ENCODE measurements around the gene CMBL.
"Not testable (repeated sequence)": the region's sequence is repeated elsewhere in the genome, so short reads cannot be mapped to it uniquely, and the experiment has no call there.

Gene CMBL

GRCh38 chr5:10289353-10289752 lies 18.3 kb downstream of the CMBL start:
- peak in 1 of 10 donors; percentile 24 for DNase-seq
- intact Hi-C loops (cut with DNase I) = loop anchor here (10.0 kb wide), 2 partner anchors 65 to 335 kb away; partner anchors contain the start of gene MARCHF6

- intact Hi-C loops (cut with DNase I) = loop anchor here (10.0 kb wide), 2 partner anchors 66 to 336 kb away; partner anchors contain the start of gene MARCHF6
Observed at GRCh38 chr5:10288592-10289219, 19.0 kb downstream of the CMBL start.

GRCh38 chr5:10286862-10287227 lies 20.9 kb downstream of the CMBL start:
- peak in 5 of 10 donors; percentile 37 to 91 (median 48) for DNase-seq
- intact Hi-C loops (cut with DNase I) = loop anchor here (10.0 kb wide), 2 partner anchors 68 to 338 kb away; partner anchors contain the start of gene MARCHF6

More at GRCh38 chr5:10288592-10289219, 19.0 kb downstream of the CMBL start:
- peak in 7 of 10 donors; percentile 14 to 85 (median 42) for DNase-seq

GRCh38 chr5:10286162-10286861 lies 21.4 kb downstream of the CMBL start:
- peak in 8 of 10 donors; percentile 41 to 93 (median 62) for DNase-seq
- intact Hi-C loops (cut with DNase I) = loop anchor here (10.0 kb wide), 2 partner anchors 68 to 338 kb away; partner anchors contain the start of gene MARCHF6

- DNase-seq = peak in 1 of 10 donors; percentile 59
- intact Hi-C loops (cut with DNase I) = loop anchor here (10.0 kb wide), 2 partner anchors 69 to 339 kb away; partner anchors contain the start of gene MARCHF6
Observed at GRCh38 chr5:10285362-10285761, 22.3 kb downstream of the CMBL start.

GRCh38 chr5:10283927-10284635 lies 23.6 kb downstream of the CMBL start:
- peak; percentile 77 to 98 (median 92) for DNase-seq
- intact Hi-C loops (cut with DNase I) = loop anchor here (1.0 to 10.0 kb wide), 3 partner anchors 71 to 341 kb away; partner anchors contain the start of gene MARCHF6

- intact Hi-C loops (cut with DNase I) = loop anchor here (10.0 kb wide), 2 partner anchors 75 to 345 kb away; partner anchors contain the start of gene MARCHF6
- peak in 1 of 10 donors; percentile 11 for DNase-seq
Observed at GRCh38 chr5:10279925-10280720, 27.6 kb downstream of the CMBL start.

GRCh38 chr5:10279328-10279727 lies 28.4 kb downstream of the CMBL start:
- DNase-seq = peak in 1 of 10 donors; percentile 22
- intact Hi-C loops (cut with DNase I) = no loop called here

- DNase-seq = peak in 1 of 10 donors; percentile 24
Observed at GRCh38 chr5:10278658-10279279, 28.9 kb downstream of the CMBL start.

GRCh38 chr5:10277773-10278630 lies 29.7 kb downstream of the CMBL start:
- intact Hi-C loops (cut with DNase I) = no loop called here
- peak in 1 of 10 donors; percentile 59 for DNase-seq

More at GRCh38 chr5:10278658-10279279, 28.9 kb downstream of the CMBL start:
- intact Hi-C loops (cut with DNase I) = no loop called here

GRCh38 chr5:10276691-10277090 lies 31.0 kb downstream of the CMBL start:
- no peak for DNase-seq
- intact Hi-C loops (cut with DNase I) = no loop called here

- intact Hi-C loops (cut with DNase I) = no loop called here
- DNase-seq = peak in 1 of 10 donors; percentile 31
Observed at GRCh38 chr5:10275991-10276390, 31.7 kb downstream of the CMBL start.

- intact Hi-C loops (cut with DNase I) = no loop called here
- peak in 1 of 10 donors; percentile 5 for DNase-seq
Observed at GRCh38 chr5:10275460-10275859, 32.2 kb downstream of the CMBL start.

GRCh38 chr5:10272875-10273209 lies 34.9 kb downstream of the CMBL start:
- intact Hi-C loops (cut with DNase I); DNase-seq: not testable (repeated sequence)

GRCh38 chr5:10272053-10272874 lies 35.4 kb downstream of the CMBL start:
- intact Hi-C loops (cut with DNase I) = no loop called here
- peak in 1 of 10 donors; percentile 15 for DNase-seq

- peak in 1 of 10 donors; percentile 11 for DNase-seq
- intact Hi-C loops (cut with DNase I) = no loop called here
Observed at GRCh38 chr5:10268100-10268499, 39.6 kb downstream of the CMBL start.

GRCh38 chr5:10266839-10267238 lies 40.9 kb downstream of the CMBL start:
- DNase-seq = peak in 1 of 10 donors; percentile 5
- intact Hi-C loops (cut with DNase I) = no loop called here

- intact Hi-C loops (cut with DNase I) = no loop called here
- no peak for DNase-seq
Observed at GRCh38 chr5:10266137-10266536, 41.6 kb downstream of the CMBL start.
